Measurements from ENCODE around the gene FBXO8. TPM values are rescaled to one million over a fixed set of nuclear protein-coding genes. Genes with fewer than 3 reads are reported as not detected.

Gene FBXO8
- total RNA-seq, 1 experiment from 2014 or later: 7.5 TPM

DNA sequence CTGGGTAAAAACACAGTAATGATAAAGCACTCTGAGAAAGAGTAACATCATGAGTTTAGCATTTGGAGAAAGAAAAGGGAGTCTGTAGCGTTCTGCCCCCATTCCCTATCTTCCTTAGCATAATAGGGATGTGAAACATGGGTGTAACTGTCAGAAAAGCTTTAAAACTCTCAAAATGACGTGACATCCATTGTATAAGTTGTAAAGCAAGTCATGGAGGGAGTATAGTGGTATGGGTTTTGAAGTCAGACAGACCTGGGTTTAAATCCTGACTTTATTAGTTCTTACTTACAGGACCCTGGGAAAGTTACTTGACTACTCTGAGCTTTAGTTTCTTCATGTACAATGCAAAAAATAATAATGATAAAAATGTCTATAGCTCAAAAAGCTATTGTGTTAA, 17.1 kb downstream of the FBXO8 start:
- no peaks in the 10 kb centered on the region for H3K27me3 Mint-ChIP-seq (ENCODE audit: low read depth)
- no peaks in the 10 kb centered on the region for H3K9me3 Mint-ChIP-seq
- ATAC-seq (no peak), DNase-seq (ENCODE audit: low spot score) (no peak)
- H3K4me3 Mint-ChIP-seq: no peak overlapping the region
- CTCF ChIA-PET: no interaction called here
- H3K27ac Mint-ChIP-seq: no peak overlapping the region
- TF ChIP-seq JAZF1 (CRISPR knock-in tag; IDR thresholded peaks at IDR 0.05) (no peak), CREM (CRISPR knock-in tag; IDR thresholded peaks at IDR 0.05) (no peak)
- TF ChIP-seq, protein P1, sequence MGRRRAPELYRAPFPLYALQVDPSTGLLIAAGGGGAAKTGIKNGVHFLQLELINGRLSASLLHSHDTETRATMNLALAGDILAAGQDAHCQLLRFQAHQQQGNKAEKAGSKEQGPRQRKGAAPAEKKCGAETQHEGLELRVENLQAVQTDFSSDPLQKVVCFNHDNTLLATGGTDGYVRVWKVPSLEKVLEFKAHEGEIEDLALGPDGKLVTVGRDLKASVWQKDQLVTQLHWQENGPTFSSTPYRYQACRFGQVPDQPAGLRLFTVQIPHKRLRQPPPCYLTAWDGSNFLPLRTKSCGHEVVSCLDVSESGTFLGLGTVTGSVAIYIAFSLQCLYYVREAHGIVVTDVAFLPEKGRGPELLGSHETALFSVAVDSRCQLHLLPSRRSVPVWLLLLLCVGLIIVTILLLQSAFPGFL (CRISPR knock-in tag; IDR thresholded peaks at IDR 0.05; ENCODE audit: borderline replicate concordance): no peak
- POLR2A ChIA-PET: interaction anchor here (0.6 kb wide), 1 partner anchor 379 kb away, joined by 3 read pairs; no protein-coding TSS in a partner anchor
- no peaks in the 10 kb centered on the region for H3K4me1 Mint-ChIP-seq
- H3K36me3 Mint-ChIP-seq: no peaks in the 10 kb centered on the region

DNA sequence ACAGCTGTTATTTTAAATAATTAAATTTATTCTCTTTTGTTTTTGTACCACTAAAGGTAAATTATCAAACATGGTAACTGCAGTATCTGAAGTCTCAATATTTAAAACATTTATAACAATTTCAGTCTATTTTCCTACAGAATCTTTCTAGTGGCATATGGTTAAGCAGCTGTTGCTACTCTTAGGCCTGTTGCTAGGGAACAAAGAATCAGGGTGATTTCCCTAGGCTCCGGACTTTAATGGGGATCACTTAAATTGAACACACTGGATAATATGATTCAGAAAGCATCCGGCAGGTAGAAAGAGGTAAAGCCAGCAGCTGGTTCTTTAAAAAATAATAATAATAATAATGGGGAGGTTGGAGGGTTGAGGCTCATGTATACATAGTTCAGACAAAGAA, 17.6 kb downstream of the FBXO8 start:
- ATAC-seq: no peak
- no peak for DNase-seq (ENCODE audit: low spot score)
- no peak overlapping the region for H3K27ac Mint-ChIP-seq
- POLR2A ChIA-PET: interaction anchor here (0.6 kb wide), 1 partner anchor 380 kb away, joined by 3 read pairs; no protein-coding TSS in a partner anchor
- H3K36me3 Mint-ChIP-seq: no peaks in the 10 kb centered on the region
- no peaks in the 10 kb centered on the region for H3K4me1 Mint-ChIP-seq
- no peak overlapping the region for H3K4me3 Mint-ChIP-seq
- H3K27me3 Mint-ChIP-seq (ENCODE audit: low read depth): no peaks in the 10 kb centered on the region
- CTCF ChIA-PET: no interaction called here
- no peak for TF ChIP-seq FOXK1 (CRISPR knock-in tag; IDR thresholded peaks at IDR 0.05)
- no peak for TF ChIP-seq ZMAT4 (CRISPR knock-in tag; IDR thresholded peaks at IDR 0.05)
- no peak for TF ChIP-seq ZNF512 (CRISPR knock-in tag; IDR thresholded peaks at IDR 0.05; ENCODE audit: borderline replicate concordance)
- no peak for TF ChIP-seq NFATC4 (CRISPR knock-in tag; IDR thresholded peaks at IDR 0.05)
- no peak for TF ChIP-seq ZBTB43 (CRISPR knock-in tag; IDR thresholded peaks at IDR 0.05)
- TF ChIP-seq, protein P2, sequence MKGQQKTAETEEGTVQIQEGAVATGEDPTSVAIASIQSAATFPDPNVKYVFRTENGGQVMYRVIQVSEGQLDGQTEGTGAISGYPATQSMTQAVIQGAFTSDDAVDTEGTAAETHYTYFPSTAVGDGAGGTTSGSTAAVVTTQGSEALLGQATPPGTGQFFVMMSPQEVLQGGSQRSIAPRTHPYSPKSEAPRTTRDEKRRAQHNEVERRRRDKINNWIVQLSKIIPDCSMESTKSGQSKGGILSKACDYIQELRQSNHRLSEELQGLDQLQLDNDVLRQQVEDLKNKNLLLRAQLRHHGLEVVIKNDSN (CRISPR knock-in tag; IDR thresholded peaks at IDR 0.05): no peak
- no peak for TF ChIP-seq ATF6 (CRISPR knock-in tag; IDR thresholded peaks at IDR 0.05)
- no peak for TF ChIP-seq ELF4 (CRISPR knock-in tag; IDR thresholded peaks at IDR 0.05; ENCODE audit: low read depth)
- no peak for TF ChIP-seq ZNF138 (CRISPR knock-in tag; conservative IDR thresholded peaks at IDR 0.05)
- TF ChIP-seq ZNF416 (CRISPR knock-in tag; IDR thresholded peaks at IDR 0.05): no peak
- TF ChIP-seq, protein P3, sequence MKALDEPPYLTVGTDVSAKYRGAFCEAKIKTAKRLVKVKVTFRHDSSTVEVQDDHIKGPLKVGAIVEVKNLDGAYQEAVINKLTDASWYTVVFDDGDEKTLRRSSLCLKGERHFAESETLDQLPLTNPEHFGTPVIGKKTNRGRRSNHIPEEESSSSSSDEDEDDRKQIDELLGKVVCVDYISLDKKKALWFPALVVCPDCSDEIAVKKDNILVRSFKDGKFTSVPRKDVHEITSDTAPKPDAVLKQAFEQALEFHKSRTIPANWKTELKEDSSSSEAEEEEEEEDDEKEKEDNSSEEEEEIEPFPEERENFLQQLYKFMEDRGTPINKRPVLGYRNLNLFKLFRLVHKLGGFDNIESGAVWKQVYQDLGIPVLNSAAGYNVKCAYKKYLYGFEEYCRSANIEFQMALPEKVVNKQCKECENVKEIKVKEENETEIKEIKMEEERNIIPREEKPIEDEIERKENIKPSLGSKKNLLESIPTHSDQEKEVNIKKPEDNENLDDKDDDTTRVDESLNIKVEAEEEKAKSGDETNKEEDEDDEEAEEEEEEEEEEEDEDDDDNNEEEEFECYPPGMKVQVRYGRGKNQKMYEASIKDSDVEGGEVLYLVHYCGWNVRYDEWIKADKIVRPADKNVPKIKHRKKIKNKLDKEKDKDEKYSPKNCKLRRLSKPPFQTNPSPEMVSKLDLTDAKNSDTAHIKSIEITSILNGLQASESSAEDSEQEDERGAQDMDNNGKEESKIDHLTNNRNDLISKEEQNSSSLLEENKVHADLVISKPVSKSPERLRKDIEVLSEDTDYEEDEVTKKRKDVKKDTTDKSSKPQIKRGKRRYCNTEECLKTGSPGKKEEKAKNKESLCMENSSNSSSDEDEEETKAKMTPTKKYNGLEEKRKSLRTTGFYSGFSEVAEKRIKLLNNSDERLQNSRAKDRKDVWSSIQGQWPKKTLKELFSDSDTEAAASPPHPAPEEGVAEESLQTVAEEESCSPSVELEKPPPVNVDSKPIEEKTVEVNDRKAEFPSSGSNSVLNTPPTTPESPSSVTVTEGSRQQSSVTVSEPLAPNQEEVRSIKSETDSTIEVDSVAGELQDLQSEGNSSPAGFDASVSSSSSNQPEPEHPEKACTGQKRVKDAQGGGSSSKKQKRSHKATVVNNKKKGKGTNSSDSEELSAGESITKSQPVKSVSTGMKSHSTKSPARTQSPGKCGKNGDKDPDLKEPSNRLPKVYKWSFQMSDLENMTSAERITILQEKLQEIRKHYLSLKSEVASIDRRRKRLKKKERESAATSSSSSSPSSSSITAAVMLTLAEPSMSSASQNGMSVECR (CRISPR knock-in tag; IDR thresholded peaks at IDR 0.05; ENCODE audit: borderline replicate concordance): no peak
- no peak for TF ChIP-seq JUN (CRISPR knock-in tag; IDR thresholded peaks at IDR 0.05)
- no peak for TF ChIP-seq SP1 (CRISPR knock-in tag; conservative IDR thresholded peaks at IDR 0.05)
- TF ChIP-seq ZNF532 (CRISPR knock-in tag; IDR thresholded peaks at IDR 0.05; ENCODE audit: borderline replicate concordance): no peak
- no peak for TF ChIP-seq ZNF423 (CRISPR knock-in tag; IDR thresholded peaks at IDR 0.05)
- TF ChIP-seq NFE2L1 (CRISPR knock-in tag; IDR thresholded peaks at IDR 0.05): no peak
- TF ChIP-seq ESRRA (CRISPR knock-in tag; IDR thresholded peaks at IDR 0.05; ENCODE audit: borderline replicate concordance): no peak
- H3K9me3 Mint-ChIP-seq: no peaks in the 10 kb centered on the region

Data from WTC11 (cell line).